Activated CD4-positive, alpha-beta T cell treated with anti-CD3 and anti-CD28 coated beads, Interleukin-2, amount 10 ng/mL, durations not matched to agents 7 days and 5 days (primary cell): ENCODE results near the gene KRTAP29-1. TPM values are rescaled to one million over a fixed set of nuclear protein-coding genes. Genes with fewer than 3 reads are reported as not detected.

ENCODE experiments used
- CTCF ChIA-PET: fragments of 350-600 bp; sonication (Branson Sonifier 250); formaldehyde crosslinking; loops from one replicate; lab custom pipeline; 2021; ENCODE audit warnings: antibody characterized with exemption; lab: Charles Lee
- POLR2A ChIA-PET: fragments of 350-600 bp; sonication (Branson Sonifier 250); formaldehyde crosslinking; loops from one replicate; lab custom pipeline; 2021; ENCODE audit warnings: antibody characterized with exemption; lab: Charles Lee
- DNase-seq: peaks from one replicate; pipeline ENCODE4 v3.0.0-alpha.2; 2020
- H3K27ac Mint-ChIP-seq: one replicate; pipeline ENCODE4 v1.8.0; 2021; ENCODE audit warnings: mild to moderate bottlenecking, moderate library complexity, mixed read lengths
- H3K27me3 Mint-ChIP-seq: one replicate; pipeline ENCODE4 v1.8.0; 2021; ENCODE audit warnings: mixed read lengths
- H3K36me3 Mint-ChIP-seq: one replicate; pipeline ENCODE4 v1.8.0; 2021; ENCODE audit warnings: low read depth, mixed read lengths
- H3K4me1 Mint-ChIP-seq: one replicate; pipeline ENCODE4 v1.8.0; 2021; ENCODE audit warnings: mixed read lengths
- H3K4me3 Mint-ChIP-seq: one replicate; pipeline ENCODE4 v1.8.0; 2021; ENCODE audit warnings: mild to moderate bottlenecking, moderate library complexity, mixed read lengths
- H3K9me3 Mint-ChIP-seq: one replicate; pipeline ENCODE4 v1.8.0; 2021; ENCODE audit warnings: mixed read lengths
- total RNA-seq, 2 experiments: library from RNA; stranded (reverse); gene quantifications; one replicate each; pipeline ENCODE4 v1.2.3, GENCODE V29; 2021

The KRTAP29-1 gene
- total RNA-seq, 2 experiments from 2014 or later = not detected

DNA sequence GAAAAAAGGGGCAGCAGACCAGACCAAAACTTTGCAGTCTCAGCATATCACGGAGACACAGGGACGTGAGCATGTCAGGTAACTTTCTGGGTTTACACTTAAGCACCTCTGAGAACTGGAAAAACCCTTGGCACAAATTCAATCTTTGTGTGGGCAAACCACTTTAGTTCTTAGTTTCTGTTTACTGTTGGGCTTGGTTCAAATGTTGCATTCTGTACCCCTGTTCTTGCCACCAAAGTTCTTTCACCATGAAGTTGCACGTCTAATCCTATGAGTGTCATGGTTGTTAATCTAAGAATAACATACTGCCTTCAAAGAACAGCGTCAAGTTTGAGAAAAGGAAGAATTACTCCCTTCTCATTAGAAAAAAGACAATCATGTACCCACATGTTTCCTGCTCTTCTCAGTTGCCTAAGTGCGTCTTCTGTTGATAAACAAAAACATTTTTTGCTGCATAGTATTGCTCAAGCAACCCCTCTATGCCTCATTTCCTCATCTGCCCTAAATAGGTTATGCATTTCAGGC lies 36.4 kb upstream of the KRTAP29-1 start:
- Mint-ChIP-seq H3K36me3 (peaks cover 27% of the 10 kb centered on the region), H3K4me1 (peaks cover 74% of the 10 kb centered on the region), H3K27ac (peak overlapping the region; percentile 92), H3K27me3 (peaks cover 5% of the 10 kb centered on the region), H3K4me3 (peak overlapping the region; percentile 16), H3K9me3 (peaks cover 12% of the 10 kb centered on the region)
- ChIA-PET POLR2A (no interaction called here), CTCF (interaction anchor here (1.2 to 2.4 kb wide), 2 partner anchors 10 to 95 kb away, joined by 3 to 6 read pairs; no protein-coding TSS in a partner anchor)
- DNase-seq = peak; percentile 61

- Mint-ChIP-seq H3K4me3 (no peak overlapping the region), H3K27me3 (no peaks in the 10 kb centered on the region), H3K27ac (peak overlapping the region; percentile 74), H3K36me3 (peaks cover 6% of the 10 kb centered on the region), H3K4me1 (peaks cover 49% of the 10 kb centered on the region), H3K9me3 (no peaks in the 10 kb centered on the region)
- DNase-seq = no peak
- ChIA-PET POLR2A (no interaction called here), CTCF (interaction anchor here (1.2 kb wide), 1 partner anchor 10 kb away, joined by 3 read pairs; no protein-coding TSS in a partner anchor)
Measured at GRCh38 chr17:41335747-41336146, 33.1 kb upstream of the KRTAP29-1 start.

DNA sequence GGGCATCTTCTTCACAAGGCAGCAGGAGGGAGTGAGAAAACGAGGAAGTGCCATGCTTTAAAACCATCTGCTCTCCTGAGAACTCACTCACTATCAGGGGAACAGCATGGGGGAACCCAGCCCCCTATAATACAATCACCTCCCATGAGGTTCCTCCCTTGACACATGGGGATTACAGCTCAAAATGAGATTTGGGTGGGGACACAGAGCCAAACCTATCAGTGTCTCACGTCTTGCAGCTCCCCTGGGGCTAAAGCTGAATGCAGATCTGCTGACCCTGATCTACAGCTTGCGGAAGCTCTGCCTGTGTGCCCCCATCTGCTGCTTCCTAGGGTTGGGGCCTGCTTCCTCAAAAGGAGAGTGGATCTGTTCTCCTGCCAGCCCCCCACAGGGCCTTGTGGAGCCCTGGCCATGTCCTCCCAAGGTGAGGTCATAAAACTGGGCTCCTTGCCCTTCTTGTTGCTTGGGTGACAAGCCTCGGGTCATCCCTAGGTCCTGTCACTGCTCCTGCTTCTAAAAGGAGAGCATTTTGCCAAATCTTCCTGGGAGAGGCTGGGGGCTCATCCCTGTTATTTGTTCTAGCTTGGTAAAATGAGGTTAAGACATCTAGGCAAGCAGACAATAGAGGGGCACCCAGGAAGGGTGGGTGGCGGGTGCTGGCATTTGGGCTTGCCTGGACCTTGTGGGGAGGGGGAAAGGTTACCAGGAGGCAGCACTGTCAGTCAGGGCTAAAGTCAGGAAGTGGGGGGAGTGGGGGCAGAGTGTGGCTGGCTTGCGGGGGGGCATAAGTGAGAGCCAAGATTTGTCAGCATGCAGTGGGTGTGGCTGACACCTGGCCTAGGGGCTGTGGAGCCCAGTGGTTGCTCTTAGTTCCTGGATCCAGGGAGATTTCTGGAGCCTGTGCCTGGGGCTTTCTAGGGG lies 32.0 kb upstream of the KRTAP29-1 start:
- no peaks in the 10 kb centered on the region for H3K9me3 Mint-ChIP-seq
- no peak overlapping the region for H3K4me3 Mint-ChIP-seq
- no peaks in the 10 kb centered on the region for H3K27me3 Mint-ChIP-seq
- DNase-seq = no peak
- ChIA-PET CTCF (interaction anchor here (0.5 kb wide), 1 partner anchor 631 kb away, joined by 3 read pairs; the partner anchor contains the start of gene KRT24), POLR2A (no interaction called here)
- peaks cover 38% of the 10 kb centered on the region for H3K4me1 Mint-ChIP-seq
- H3K27ac Mint-ChIP-seq = peak overlapping the region; percentile 41
- peaks cover 5% of the 10 kb centered on the region for H3K36me3 Mint-ChIP-seq

DNA sequence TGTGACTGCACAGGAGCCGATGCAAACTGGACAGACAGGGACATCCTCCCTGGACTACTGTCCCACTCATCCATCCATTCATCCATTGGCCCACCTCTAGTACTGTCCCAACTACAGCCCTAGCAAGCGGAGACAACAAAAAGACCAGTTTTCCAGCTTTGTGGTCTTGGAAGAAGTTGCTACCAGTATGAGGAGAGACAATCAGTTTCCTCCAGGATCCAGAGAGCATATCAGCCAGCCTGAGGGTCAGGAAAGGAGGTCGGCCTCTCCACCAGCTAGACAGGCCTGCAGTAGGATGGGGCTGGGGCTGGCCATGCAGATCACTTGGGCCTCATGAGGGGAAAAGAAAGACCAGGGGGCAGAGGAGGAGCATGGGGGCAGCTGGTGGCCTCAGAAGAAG lies 31.2 kb upstream of the KRTAP29-1 start:
- ChIA-PET CTCF (interaction anchor here (1.1 kb wide), 1 partner anchor 15 kb away, joined by 3 read pairs; no protein-coding TSS in a partner anchor), POLR2A (no interaction called here)
- H3K4me3 Mint-ChIP-seq = no peak overlapping the region
- no peak for DNase-seq
- H3K4me1 Mint-ChIP-seq = peaks cover 30% of the 10 kb centered on the region
- H3K36me3 Mint-ChIP-seq = no peaks in the 10 kb centered on the region
- no peaks in the 10 kb centered on the region for H3K27me3 Mint-ChIP-seq
- peak overlapping the region; percentile 74 for H3K27ac Mint-ChIP-seq
- no peaks in the 10 kb centered on the region for H3K9me3 Mint-ChIP-seq

GRCh38 chr17:41333098-41333497 lies 30.4 kb upstream of the KRTAP29-1 start:
- ChIA-PET POLR2A (no interaction called here), CTCF (interaction anchor here (0.9 to 1.1 kb wide), 2 partner anchors 11 to 16 kb away, joined by 3 to 6 read pairs; no protein-coding TSS in a partner anchor)
- DNase-seq = no peak

DNA sequence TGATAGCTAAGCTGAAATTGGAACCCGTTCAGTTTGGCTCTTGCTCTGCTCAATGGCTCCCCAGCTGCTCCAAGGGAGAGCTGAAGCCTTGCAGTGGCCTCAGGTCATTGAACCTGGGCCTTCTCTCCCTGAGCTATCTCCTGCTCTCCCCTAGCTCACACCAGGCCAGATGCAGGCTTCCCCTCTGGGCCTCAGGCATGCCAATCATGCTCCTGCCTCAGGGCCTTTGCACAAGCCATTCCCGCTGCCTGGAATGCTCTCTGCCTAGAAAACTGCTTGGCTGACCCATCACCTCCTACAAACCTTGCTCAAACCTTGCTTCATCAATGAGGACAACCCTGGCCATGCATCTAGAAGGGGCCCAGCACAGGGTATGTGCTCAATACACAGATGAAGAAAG lies 29.6 kb upstream of the KRTAP29-1 start:
- peaks cover 20% of the 10 kb centered on the region for H3K4me1 Mint-ChIP-seq
- no peak overlapping the region for H3K27ac Mint-ChIP-seq
- DNase-seq = no peak
- no peaks in the 10 kb centered on the region for H3K36me3 Mint-ChIP-seq
- POLR2A ChIA-PET = no interaction called here
- CTCF ChIA-PET = interaction anchor here (0.9 to 1.6 kb wide), 2 partner anchors 10 to 316 kb away, joined by 3 to 5 read pairs; no protein-coding TSS in a partner anchor
- no peaks in the 10 kb centered on the region for H3K9me3 Mint-ChIP-seq
- H3K27me3 Mint-ChIP-seq = no peaks in the 10 kb centered on the region
- no peak overlapping the region for H3K4me3 Mint-ChIP-seq

More at GRCh38 chr17:41333098-41333497, 30.4 kb upstream of the KRTAP29-1 start:
- H3K4me3 Mint-ChIP-seq = no peak overlapping the region
- H3K4me1 Mint-ChIP-seq = peaks cover 24% of the 10 kb centered on the region
- H3K27ac Mint-ChIP-seq = peak overlapping the region; percentile 22
- no peaks in the 10 kb centered on the region for H3K9me3 Mint-ChIP-seq
- no peaks in the 10 kb centered on the region for H3K27me3 Mint-ChIP-seq
- no peaks in the 10 kb centered on the region for H3K36me3 Mint-ChIP-seq

GRCh38 chr17:41331606-41332005 lies 29.0 kb upstream of the KRTAP29-1 start:
- POLR2A ChIA-PET = no interaction called here
- Mint-ChIP-seq H3K36me3 (no peaks in the 10 kb centered on the region), H3K27me3 (no peaks in the 10 kb centered on the region), H3K9me3 (no peaks in the 10 kb centered on the region), H3K4me3 (no peak overlapping the region), H3K4me1 (peaks cover 26% of the 10 kb centered on the region), H3K27ac (no peak overlapping the region)
- CTCF ChIA-PET = interaction anchor here (0.9 to 1.6 kb wide), 3 partner anchors 9 to 317 kb away, joined by 3 to 5 read pairs (median 3); no protein-coding TSS in a partner anchor
- no peak for DNase-seq

- H3K36me3 Mint-ChIP-seq = no peaks in the 10 kb centered on the region
- CTCF ChIA-PET = interaction anchor here (0.7 to 1.1 kb wide), 2 partner anchors 10 to 645 kb away, joined by 3 to 6 read pairs; no protein-coding TSS in a partner anchor
- H3K4me1 Mint-ChIP-seq = peaks cover 22% of the 10 kb centered on the region
- H3K27me3 Mint-ChIP-seq = no peaks in the 10 kb centered on the region
- POLR2A ChIA-PET = no interaction called here
- no peak overlapping the region for H3K27ac Mint-ChIP-seq
- H3K4me3 Mint-ChIP-seq = no peak overlapping the region
- DNase-seq = peak; percentile 29
- no peaks in the 10 kb centered on the region for H3K9me3 Mint-ChIP-seq
Measured at GRCh38 chr17:41329279-41329948, 26.8 kb upstream of the KRTAP29-1 start.

DNA sequence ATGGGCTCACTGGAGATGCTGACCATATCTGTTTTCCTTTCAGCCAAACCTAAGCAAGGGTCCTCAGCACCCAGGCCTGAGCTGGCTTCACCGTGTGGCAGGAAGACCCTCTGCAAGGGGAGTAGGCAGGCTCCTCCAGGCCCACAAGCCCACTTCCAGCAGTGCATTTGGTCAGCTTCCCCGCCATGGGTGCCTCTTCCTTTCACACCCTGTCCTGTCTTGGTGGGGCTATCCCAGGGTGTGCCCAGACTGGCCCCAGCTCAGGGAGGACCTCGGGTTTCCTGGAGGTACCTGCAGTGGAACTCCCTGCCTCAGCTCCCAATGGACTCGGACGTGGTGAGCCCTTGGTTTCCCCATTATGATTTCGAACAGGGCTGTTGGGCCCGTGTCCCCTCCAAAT lies 25.6 kb upstream of the KRTAP29-1 start:
- H3K4me1 Mint-ChIP-seq = peaks cover 26% of the 10 kb centered on the region
- POLR2A ChIA-PET = no interaction called here

DNA sequence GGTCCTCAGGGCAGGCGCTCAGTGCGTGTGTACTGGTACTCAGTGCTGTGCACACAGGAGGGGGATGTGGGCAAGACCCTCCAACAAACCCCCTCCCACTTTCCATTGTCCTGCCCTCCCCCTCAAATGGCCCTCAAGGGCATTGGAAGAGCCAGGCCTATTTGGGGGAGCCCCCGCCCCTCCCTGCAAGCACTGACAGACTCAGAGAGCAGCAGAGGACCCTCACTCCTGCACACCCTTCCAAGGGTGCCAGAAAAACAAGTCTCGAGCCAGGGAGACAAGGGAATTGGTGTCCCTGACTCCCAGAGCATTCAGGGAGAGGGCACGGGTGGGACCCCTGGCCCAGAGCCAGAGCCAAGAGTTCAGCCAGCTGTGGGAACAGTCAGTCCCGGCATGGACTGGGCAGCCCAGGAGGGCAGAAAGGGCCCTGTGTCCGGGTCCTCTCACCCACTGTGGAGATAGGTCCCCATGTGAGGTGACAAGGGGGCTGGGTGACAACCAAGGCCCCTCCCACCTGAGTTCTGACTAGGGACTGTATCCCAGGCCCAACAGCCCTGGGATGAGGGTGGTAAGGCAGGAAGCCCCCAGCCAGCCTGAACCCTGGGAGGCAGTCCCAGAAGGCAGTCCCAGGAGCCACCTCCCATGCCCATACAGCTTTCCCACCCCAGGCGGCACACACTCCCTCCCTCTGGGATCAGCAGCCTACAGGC lies 24.9 kb upstream of the KRTAP29-1 start:
- no peaks in the 10 kb centered on the region for H3K9me3 Mint-ChIP-seq
- peak overlapping the region; percentile 83 for H3K27ac Mint-ChIP-seq
- DNase-seq = no peak
- POLR2A ChIA-PET = no interaction called here
- peaks cover 30% of the 10 kb centered on the region for H3K4me1 Mint-ChIP-seq
- no peak overlapping the region for H3K4me3 Mint-ChIP-seq
- CTCF ChIA-PET = no interaction called here
- no peaks in the 10 kb centered on the region for H3K27me3 Mint-ChIP-seq
- H3K36me3 Mint-ChIP-seq = no peaks in the 10 kb centered on the region

More for the DNA sequence above, 25.6 kb upstream of the KRTAP29-1 start:
- CTCF ChIA-PET = no interaction called here
- H3K4me3 Mint-ChIP-seq = no peak overlapping the region
- no peaks in the 10 kb centered on the region for H3K27me3 Mint-ChIP-seq
- DNase-seq = no peak
- H3K36me3 Mint-ChIP-seq = no peaks in the 10 kb centered on the region
- H3K27ac Mint-ChIP-seq = peak overlapping the region; percentile 71
- H3K9me3 Mint-ChIP-seq = no peaks in the 10 kb centered on the region

GRCh38 chr17:41326173-41327145 lies 23.8 kb upstream of the KRTAP29-1 start:
- peak; percentile 20 for DNase-seq

More at GRCh38 chr17:41326173-41327145, 23.8 kb upstream of the KRTAP29-1 start:
- Mint-ChIP-seq H3K4me1 (peaks cover 33% of the 10 kb centered on the region), H3K9me3 (no peaks in the 10 kb centered on the region), H3K27ac (peak overlapping the region; percentile 83), H3K4me3 (no peak overlapping the region), H3K27me3 (no peaks in the 10 kb centered on the region), H3K36me3 (no peaks in the 10 kb centered on the region)
- CTCF ChIA-PET = interaction anchor here (0.6 kb wide), 1 partner anchor 623 kb away, joined by 3 read pairs; the partner anchor contains the start of gene KRT24
- POLR2A ChIA-PET = no interaction called here
